Ureter (tissue), 1 donor: ENCODE measurements around the gene CD160. TPM values are rescaled to one million over a fixed set of nuclear protein-coding genes. Genes with fewer than 3 reads are reported as not detected.

Source experiments
- total RNA-seq: library from RNA; stranded (reverse); gene quantifications from one replicate; pipeline ENCODE4 v1.2.4, GENCODE V29; 2023
- donor health status: DM: yes; HTN: yes; CAD: no.

Gene CD160
- total RNA-seq, 1 donor from 2014 or later, result not detected

Other genes starting within 250 kb of the CD160 start
- 25.4 TPM for gene GPR89A, start 111.5 kb upstream of the CD160 start, total RNA-seq
- gene PDZK1, start 12.1 kb upstream of the CD160 start, total RNA-seq, result 0.23 TPM
- 28.3 TPM for gene RNF115, start 104.6 kb downstream of the CD160 start, total RNA-seq
- 38.1 TPM for gene POLR3C, start 104.7 kb downstream of the CD160 start, total RNA-seq
- gene NUDT17, start 126.1 kb downstream of the CD160 start, total RNA-seq, result 6.7 TPM
- 70.4 TPM for gene PIAS3, start 139.6 kb downstream of the CD160 start, total RNA-seq
- gene ANKRD35, start 166.4 kb downstream of the CD160 start, total RNA-seq, result 4.2 TPM
- gene ITGA10, start 190.6 kb downstream of the CD160 start, total RNA-seq, result 19.2 TPM
- 44.2 TPM for gene PEX11B, start 199.2 kb downstream of the CD160 start, total RNA-seq
- 141 TPM for gene RBM8A, start 208.0 kb downstream of the CD160 start, total RNA-seq
- 24.7 TPM for gene LIX1L, start 238.5 kb downstream of the CD160 start, total RNA-seq
- 0.47 TPM for gene ANKRD34A, start 245.1 kb downstream of the CD160 start, total RNA-seq
- 21.0 TPM for gene POLR3GL, start 245.2 kb downstream of the CD160 start, total RNA-seq